NCI-H748 (cell line): ENCODE data around the gene LORICRIN.
A peak's percentile ranks its signal among the peaks of the same experiment; 100 is the strongest.

Experiments
- DNase-seq: peaks from one replicate; lab custom pipeline; 2025; ENCODE audit not compliant: unreplicated experiment; lab: John Stamatoyannopoulos, UW

Gene LORICRIN

GRCh38 chr1:153248176-153248879 is 11.2 kb upstream of the LORICRIN start:
- DNase-seq = no peak

GRCh38 chr1:153250166-153250565 is 9.3 kb upstream of the LORICRIN start:
- DNase-seq = no peak

- no peak for DNase-seq
These were observed 8.4 kb upstream of the LORICRIN start for GRCh38 chr1:153251087-153251486.

GRCh38 chr1:153251562-153251961 is 7.9 kb upstream of the LORICRIN start:
- DNase-seq = no peak

- no peak for DNase-seq
These were observed 7.5 kb upstream of the LORICRIN start for GRCh38 chr1:153251988-153252387.

- no peak for DNase-seq
These were observed 6.4 kb upstream of the LORICRIN start for GRCh38 chr1:153253076-153253475.

- DNase-seq = no peak
These were observed 5.8 kb upstream of the LORICRIN start for GRCh38 chr1:153253693-153254092.

GRCh38 chr1:153260585-153261280 is 1.2 kb downstream of the LORICRIN start:
- DNase-seq = peak; percentile 36

GRCh38 chr1:153261281-153262069 is 2.0 kb downstream of the LORICRIN start:
- DNase-seq = peak; percentile 56

- peak; percentile 51 for DNase-seq
These were observed 2.5 kb downstream of the LORICRIN start for GRCh38 chr1:153262070-153262366.

- DNase-seq = peak; percentile 51
These were observed 3.1 kb downstream of the LORICRIN start for GRCh38 chr1:153262462-153263157.

- DNase-seq = no peak
These were observed 6.0 kb downstream of the LORICRIN start for GRCh38 chr1:153265457-153265856.

GRCh38 chr1:153271711-153272110 is 12.2 kb downstream of the LORICRIN start:
- no peak for DNase-seq

GRCh38 chr1:153272186-153272585 is 12.7 kb downstream of the LORICRIN start:
- DNase-seq = no peak

- DNase-seq = peak; percentile 52
These were observed 18.4 kb downstream of the LORICRIN start for GRCh38 chr1:153277852-153278251.

GRCh38 chr1:153288634-153289275 is 29.3 kb downstream of the LORICRIN start:
- DNase-seq = peak; percentile 28

- DNase-seq = no peak
These were observed 32.0 kb downstream of the LORICRIN start for GRCh38 chr1:153291514-153291913.

- no peak for DNase-seq
These were observed 32.7 kb downstream of the LORICRIN start for GRCh38 chr1:153292185-153292584.

GRCh38 chr1:153292740-153293479 is 33.4 kb downstream of the LORICRIN start:
- peak; percentile 10 for DNase-seq

- no peak for DNase-seq
These were observed 33.9 kb downstream of the LORICRIN start for GRCh38 chr1:153293480-153293775.
